ENCODE results near the gene PAM.

DNA sequence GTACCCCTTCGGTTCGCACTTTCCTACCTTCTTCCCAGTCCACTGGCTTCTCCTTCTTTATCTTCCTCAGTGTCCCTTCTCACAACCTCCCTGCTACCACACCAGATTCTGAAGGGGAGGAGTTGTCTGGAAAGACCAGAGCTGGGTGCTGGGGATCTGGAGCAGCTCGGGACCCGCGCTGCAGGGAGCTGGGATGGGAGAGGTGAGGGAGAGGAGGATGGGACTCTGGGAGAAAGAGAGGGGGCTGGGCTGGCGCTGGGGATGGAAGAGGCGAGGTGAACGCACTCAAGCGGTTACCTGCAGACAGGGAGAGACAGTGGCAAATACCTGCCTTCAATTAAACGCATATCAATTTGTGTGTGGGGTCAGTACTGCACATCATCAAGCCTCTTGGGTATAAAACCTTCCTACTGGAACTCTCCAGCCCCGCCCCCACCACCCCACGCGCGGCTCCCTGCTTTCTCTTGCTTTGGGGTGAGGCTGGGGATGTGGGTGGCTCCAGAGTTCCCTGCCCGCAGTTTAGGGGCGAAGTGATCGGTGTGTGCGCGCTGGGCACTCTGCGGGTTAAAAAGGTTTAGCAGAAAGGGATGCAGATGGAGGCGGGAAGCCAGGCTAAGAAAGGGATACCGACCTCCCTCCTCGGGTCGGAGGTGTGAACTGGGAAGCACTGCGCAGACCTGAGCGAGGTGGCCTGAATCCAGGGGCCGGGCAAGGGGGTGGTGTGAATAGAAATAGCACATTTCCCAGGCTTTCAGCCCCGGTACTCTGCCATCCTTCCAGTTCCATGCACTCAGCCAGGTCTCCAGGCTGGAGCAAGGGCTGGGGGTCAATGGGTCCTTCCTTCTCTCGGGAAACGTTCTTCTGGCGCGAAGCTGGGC is 977 bp upstream of the PAM start:
- TF ChIP-seq CTCF (IDR thresholded peaks at IDR 0.05; ENCODE audit: insufficient read depth, low read length, poor library complexity, severe bottlenecking): no peak
- no peak for TF ChIP-seq EZH2phosphoT487 (conservative IDR thresholded peaks at IDR 0.05; ENCODE audit: low read length)
